K562 (cell line): ENCODE measurements around the gene CD74. TPM values are rescaled to one million over a fixed set of nuclear protein-coding genes. Genes with fewer than 3 reads are reported as not detected.

Experiments
- ATAC-seq: fragments of 200-7000 bp; cut with Tn5 transposase; 3 replicates; pipeline ENCODE4 v1.9.1; 2020; ENCODE audit warnings: moderate library complexity
- BruUV-seq: library from RNA; stranded (reverse); fragments of 400-500 nt; replicated peaks from 2 replicates; lab custom pipeline; 2021; lab: Mats Ljungman, UMichigan
- CTCF ChIA-PET: fragments of 300-600 bp; formaldehyde crosslinking; extraction: SDS; loops from one replicate; lab custom pipeline; 2021; ENCODE audit warnings: low intra/inter-chr PET ratio; lab: Yijun Ruan, JAX
- POLR2A ChIA-PET: fragments of 300-600, 350-650 bp; sonication (Branson Sonifier 250); formaldehyde crosslinking; extraction: SDS; loops from one replicate; lab custom pipeline; 2021; ENCODE audit warnings: antibody characterized with exemption, inconsistent platforms; lab: Yijun Ruan, JAX
- DNase-seq, 4 experiments: peaks; one replicate each; pipeline versions ENCODE4 v3.0.0 to v3.0.0-alpha.2; 2011 to 2018; ENCODE audit warnings: low spot score in 3 of 4, mixed read lengths in 3 of 4; ENCODE audit errors: extremely low read depth in 1 of 4
- FAIRE-seq: peaks from 2 replicates; lab custom pipeline; 2011; peaks lifted over from hg19 to GRCh38; lab: Jason Lieb, UNC
- H2AFZ ChIP-seq: 2 replicates; pipeline ENCODE4 v1.6.0; 2011; ENCODE audit warnings: low read depth, low read length, control low read depth, inconsistent platforms
- H3K27ac ChIP-seq: fragments of 200-600 bp; 3 replicates; pipeline ENCODE4 v1.8.0; 2011; ENCODE audit warnings: low read depth, mild to moderate bottlenecking, control low read depth, inconsistent platforms, low read length, moderate library complexity, mixed read lengths; ENCODE audit errors: extremely low read depth
- H3K27me3 ChIP-seq, 2 experiments: fragments of 300-600 bp in 1 of 2; 2 replicates in 1 of 2; 3 replicates in 1 of 2; pipeline versions ENCODE4 v1.6.0 to v1.8.0; 2011; ENCODE audit warnings: inconsistent platforms in 2 of 2, low read length in 2 of 2, mild to moderate bottlenecking in 1 of 2, mixed read lengths in 1 of 2, moderate library complexity in 1 of 2; ENCODE audit not compliant: control insufficient read depth in 2 of 2, insufficient read depth in 2 of 2
- H3K36me3 ChIP-seq: fragments of 300-600 bp; 3 replicates; pipeline ENCODE4 v1.8.0; 2011; ENCODE audit warnings: mild to moderate bottlenecking, low read length, inconsistent platforms; ENCODE audit not compliant: control insufficient read depth, insufficient read depth
- H3K4me1 ChIP-seq, 2 experiments: fragments of 200-600 bp in 1 of 2; replicated peaks in 1 of 2; 2 replicates in 1 of 2; 3 replicates in 1 of 2; pipeline versions ENCODE4 v1.5.1 to v1.8.0; 2011; ENCODE audit warnings: inconsistent platforms in 2 of 2, low read length in 2 of 2, mild to moderate bottlenecking in 1 of 2, mixed read lengths in 1 of 2, moderate library complexity in 1 of 2; ENCODE audit not compliant: control insufficient read depth in 2 of 2, insufficient read depth in 2 of 2
- H3K4me2 ChIP-seq: 2 replicates; pipeline ENCODE4 v1.6.1; 2011; ENCODE audit warnings: low read length, control low read depth, inconsistent platforms, mixed read lengths; ENCODE audit not compliant: insufficient read depth
- H3K4me3 ChIP-seq: fragments of 200-600 bp; sonication (generic), shearing (Covaris generic); 2 replicates; pipeline ENCODE4 v1.5.1; 2016; ENCODE audit warnings: control low read depth, inconsistent platforms
- H3K79me2 ChIP-seq: fragments of 200-600 bp; 3 replicates; pipeline ENCODE4 v1.8.0; 2011; ENCODE audit warnings: low read length, inconsistent platforms; ENCODE audit not compliant: control insufficient read depth, insufficient read depth
- H3K9ac ChIP-seq, 2 experiments: 2 replicates each; pipeline versions ENCODE4 v1.6.0 to v1.6.1; 2011; ENCODE audit warnings: low read depth in 2 of 2, low read length in 2 of 2, control low read depth in 1 of 2, inconsistent platforms in 1 of 2, mild to moderate bottlenecking in 1 of 2, mixed read lengths in 1 of 2; ENCODE audit not compliant: insufficient read depth in 1 of 2
- H3K9me1 ChIP-seq: one replicate; pipeline ENCODE4 v1.6.0; 2011; ENCODE audit warnings: inconsistent platforms, mild to moderate bottlenecking, low read length, moderate library complexity; ENCODE audit not compliant: control insufficient read depth, insufficient read depth
- H3K9me3 ChIP-seq: replicated peaks from 2 replicates; pipeline ENCODE4 v1.5.1; 2011; ENCODE audit warnings: low read depth, low read length, inconsistent platforms; ENCODE audit not compliant: control insufficient read depth, insufficient read depth
- H4K20me1 ChIP-seq: replicated peaks from 2 replicates; pipeline ENCODE4 v1.6.1; 2011; ENCODE audit warnings: low read length, inconsistent platforms, mixed read lengths; ENCODE audit not compliant: control insufficient read depth, insufficient read depth
- CTCF ChIP-seq, 3 experiments: IDR thresholded peaks in 2 of 3; conservative IDR thresholded peaks in 1 of 3; 2 replicates each; pipeline ENCODE4 v1.5.1; 2011 to 2012; ENCODE audit warnings: low read length in 3 of 3, mild to moderate bottlenecking in 3 of 3, control low read depth in 2 of 3, improper control_type of control experiment in 1 of 3, inconsistent platforms in 1 of 3, low read depth in 1 of 3, mixed read lengths in 1 of 3, moderate library complexity in 1 of 3; ENCODE audit not compliant: insufficient read depth in 2 of 3
- PTBP1 ChIP-seq: fragments of 200-400 bp; formaldehyde crosslinking; IDR thresholded peaks from 2 replicates; pipeline ENCODE4 v1.6.1; 2017; ENCODE audit warnings: low read depth, low read length
- RAD21 ChIP-seq, 2 experiments: fragments of 250-450 bp in 1 of 2; fragments of 450-650 bp in 1 of 2; sonication (Bioruptor Pico) in 1 of 2; formaldehyde crosslinking in 1 of 2; IDR thresholded peaks in 1 of 2; conservative IDR thresholded peaks in 1 of 2; 2 replicates each; pipeline versions ENCODE4 v1.4.0 to v1.8.0; 2020 to 2022; ENCODE audit warnings: mild to moderate bottlenecking in 2 of 2, moderate library complexity in 1 of 2
- RB1 ChIP-seq: fragments of 450-650 bp; IDR thresholded peaks from 2 replicates; pipeline ENCODE4 v1.6.1; 2017; ENCODE audit warnings: low read depth, mild to moderate bottlenecking
- RERE ChIP-seq: sonication (generic); formaldehyde crosslinking; IDR thresholded peaks from 2 replicates; pipeline ENCODE4 v1.8.0; 2023; ENCODE audit warnings: missing genetic modification reagents, mild to moderate bottlenecking, borderline replicate concordance
- RFX5 ChIP-seq: IDR thresholded peaks from 2 replicates; pipeline ENCODE4 v1.6.1; 2011; ENCODE audit warnings: low read depth, mild to moderate bottlenecking, improper control_type of control experiment, low read length
- TARDBP ChIP-seq: fragments of 450-650 bp; IDR thresholded peaks from 2 replicates; pipeline ENCODE4 v1.6.1; 2016
- TCF3 ChIP-seq: sonication (generic); formaldehyde crosslinking; IDR thresholded peaks from 2 replicates; pipeline ENCODE4 v1.4.0; 2020; ENCODE audit warnings: mild to moderate bottlenecking, missing genetic modification reagents
- ZFP36 ChIP-seq: fragments of 150-350 bp; IDR thresholded peaks from 2 replicates; pipeline ENCODE4 v1.6.1; 2018; ENCODE audit warnings: low read length, low read depth; ENCODE audit not compliant: partially characterized antibody
- ZNF232 ChIP-seq: sonication (generic); formaldehyde crosslinking; IDR thresholded peaks from 2 replicates; pipeline ENCODE4 v1.8.0; 2022; ENCODE audit warnings: mild to moderate bottlenecking, missing genetic modification reagents
- ZNF316 ChIP-seq: fragments of 450-650 bp; IDR thresholded peaks from 2 replicates; pipeline ENCODE4 v1.6.1; 2016
- ZNF561 ChIP-seq: fragments of 450-650 bp; formaldehyde crosslinking; conservative IDR thresholded peaks from 2 replicates; pipeline ENCODE4 v1.4.0; 2020; ENCODE audit warnings: mild to moderate bottlenecking, moderate library complexity
- WGBS: fragments of 100-300 bp; shearing (Covaris generic); methylation state at CpG from one replicate; pipeline ENCODE4 v1.1.6; 2016; ENCODE audit warnings: low coverage, mixed read lengths; ENCODE audit not compliant: insufficient coverage; ENCODE audit errors: missing lambda C conversion rate; 5-methylcytosine and 5-hydroxymethylcytosine counted together
- in situ Hi-C: fragments of 300-500 bp; cut with MboI; formaldehyde crosslinking; loops from 4 replicates; pipeline ENCODE4 v1.15.0; 2018; ENCODE audit warnings: inconsistent platforms, mixed read lengths
- intact Hi-C: fragments of 100-400 bp; cut with micrococcal nuclease; formaldehyde crosslinking; loops from 2 replicates; pipeline ENCODE4 v1.14.2; 2022
- polyA plus RNA-seq, 8 experiments: library from polyadenylated mRNA; depleted of rRNA in 4 of 8; stranded (reverse) in 5 of 8; unstranded in 3 of 8; fragments of >200 nt; fragmentation: Nextera tagmentation in 2 of 8; fragmentation: Illumina TruSeq in 1 of 8; extraction: Ambion mirVana in 2 of 8; extraction: Trizol in 1 of 8; gene quantifications; 2 replicates each; pipeline versions ENCODE4 v1.2.1 to v1.2.3, GENCODE V29; 2011 to 2014; ENCODE audit warnings: inconsistent platforms in 1 of 8, missing spikeins in 1 of 8
- total RNA-seq, 7 experiments: library from RNA; depleted of rRNA in 6 of 7; stranded (reverse); fragments of >200 nt in 6 of 7; fragmentation: Illumina TruSeq in 2 of 7; extraction: Trizol in 2 of 7; gene quantifications; 2 replicates each; pipeline versions ENCODE4 v1.2.1 to v1.2.3, GENCODE V29; 2011 to 2021; ENCODE audit warnings: low replicate concordance in 1 of 7

CD74 gene
- total and polyA plus RNA-seq, 9 of the 15 experiments (the other 6 are each of a cell fraction or from before 2014, with no cell fraction given), result 0.07 to 4.8 (median 0.32) TPM

- TF ChIP-seq ZNF232 (CRISPR knock-in tag) (no peak), RAD21 (CRISPR knock-in tag; conservative IDR thresholded peaks at IDR 0.05 in 1 of 2, IDR thresholded peaks at IDR 0.05 in 1 of 2) (peak in 1 of 2 experiments; percentile 20; a peak in 2 of 4 replicates), TARDBP (no peak), PTBP1 (no peak), CTCF (IDR thresholded peaks at IDR 0.05 in 2 of 3, conservative IDR thresholded peaks at IDR 0.05 in 1 of 3; ENCODE audit: insufficient read depth in 2 of 3, low read depth in 1 of 3, low read length in 3 of 3) (peak; percentile 61 to 77 (median 66))
These were observed 26.3 kb upstream of the CD74 start (continued) for GRCh38 chr5:150438873-150439546.

- Histone ChIP-seq H3K4me1 (peaks cover 0 to 6% of the 10 kb centered on the region in 2 experiments; a peak in 3 of 5 replicates), H3K9ac (no peak overlapping the region; a peak in 1 of 4 replicates), H3K27ac (no peak overlapping the region), H3K9me3 (no peaks in the 10 kb centered on the region), H3K4me2 (no peak overlapping the region), H3K4me3 (no peak overlapping the region), H2AFZ (peak overlapping the region; percentile 60), H3K27me3 (peaks cover 0 to 6% of the 10 kb centered on the region in 2 experiments; a peak in 3 of 5 replicates), H3K36me3 (no peaks in the 10 kb centered on the region), H3K79me2 (no peaks in the 10 kb centered on the region), H3K9me1 (no peaks in the 10 kb centered on the region), H4K20me1 (no peaks in the 10 kb centered on the region)
- FAIRE-seq (peak; percentile 89), ATAC-seq (peak; percentile 95), DNase-seq (peak; percentile 88 to 91 (median 90))
- no TSS peak for BruUV-seq
- CTCF ChIA-PET, result interaction anchor here (0.5 to 2.2 kb wide), 5 partner anchors 23 to 678 kb away, joined by 3 to 16 read pairs (median 5); partner anchors contain the start of gene CD74
- WGBS, result 13% methylated on average over 11 of the region's 13 CpGs
- intact Hi-C loops (loop anchor here (1.0 to 5.0 kb wide), 5 partner anchors 37 to 411 kb away; partner anchors contain the start of gene IRGM), in situ Hi-C loops (no loop called here)
- POLR2A ChIA-PET, result interaction anchor here (0.7 to 4.1 kb wide), 3 partner anchors 9 to 71 kb away, joined by 3 to 17 read pairs (median 3); no protein-coding TSS in a partner anchor
- TF ChIP-seq ZFP36, result peak; percentile 78
- no peak for TF ChIP-seq ZNF316
- peak; percentile 65; the same call in 1 of the 2 replicates for TF ChIP-seq RB1
- no peak; the same call in 1 of the 2 replicates for TF ChIP-seq RFX5
- TF ChIP-seq TCF3 (CRISPR knock-in tag), result no peak; the same call in 1 of the 2 replicates
- no peak for TF ChIP-seq ZNF561 (CRISPR knock-in tag)
- no peak for TF ChIP-seq RERE (CRISPR knock-in tag)
These were observed 23.5 kb upstream of the CD74 start for GRCh38 chr5:150436141-150436680.
